ENCODE data around the gene AKR1E2.

Gene AKR1E2

DNA sequence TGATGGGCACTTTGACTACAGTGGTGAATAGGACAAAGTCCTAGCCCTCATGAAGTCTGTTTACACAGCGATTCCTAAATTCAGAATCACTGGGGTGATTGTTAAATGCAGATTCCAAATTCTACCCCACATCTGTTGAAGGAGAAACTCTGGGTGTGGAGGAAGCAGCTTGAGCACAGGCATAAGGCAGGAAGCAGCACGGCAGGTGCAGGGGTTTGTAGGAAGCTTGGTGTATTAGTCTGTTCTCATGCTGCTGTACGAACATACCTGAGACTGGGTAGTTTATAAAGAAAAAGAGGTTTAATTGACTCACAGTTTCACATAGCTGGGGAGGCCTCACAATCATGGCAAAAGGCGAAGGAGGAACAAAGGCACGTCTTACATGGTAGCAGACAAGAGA is 5.1 kb downstream of the AKR1E2 start:
- Histone ChIP-seq H3K27me3 (ENCODE audit: low read length) (no peaks in the 10 kb centered on the region), H3K36me3 (ENCODE audit: low read length) (no peaks in the 10 kb centered on the region), H3K79me2 (ENCODE audit: insufficient read depth, low read length) (no peaks in the 10 kb centered on the region), H3K4me2 (ENCODE audit: low read depth, low read length, poor library complexity, severe bottlenecking) (no peak overlapping the region), H4K20me1 (ENCODE audit: low read depth, low read length) (no peaks in the 10 kb centered on the region), H3K9me3 (ENCODE audit: insufficient read depth, low read length) (no peaks in the 10 kb centered on the region), H3K9me2 (replicated peaks; ENCODE audit: insufficient read depth, low read length) (no peaks in the 10 kb centered on the region), H2AFZ (ENCODE audit: low read depth, low read length, severe bottlenecking) (no peak overlapping the region), H3K27ac (ENCODE audit: low read depth, low read length) (no peak overlapping the region), H3K9ac (ENCODE audit: low read length) (no peak overlapping the region), H3K4me3 (ENCODE audit: insufficient read depth, low read length, poor library complexity, severe bottlenecking) (no peak overlapping the region), H3F3A (ENCODE audit: insufficient read depth) (no peaks in the 10 kb centered on the region)
- TF ChIP-seq, protein P1, sequence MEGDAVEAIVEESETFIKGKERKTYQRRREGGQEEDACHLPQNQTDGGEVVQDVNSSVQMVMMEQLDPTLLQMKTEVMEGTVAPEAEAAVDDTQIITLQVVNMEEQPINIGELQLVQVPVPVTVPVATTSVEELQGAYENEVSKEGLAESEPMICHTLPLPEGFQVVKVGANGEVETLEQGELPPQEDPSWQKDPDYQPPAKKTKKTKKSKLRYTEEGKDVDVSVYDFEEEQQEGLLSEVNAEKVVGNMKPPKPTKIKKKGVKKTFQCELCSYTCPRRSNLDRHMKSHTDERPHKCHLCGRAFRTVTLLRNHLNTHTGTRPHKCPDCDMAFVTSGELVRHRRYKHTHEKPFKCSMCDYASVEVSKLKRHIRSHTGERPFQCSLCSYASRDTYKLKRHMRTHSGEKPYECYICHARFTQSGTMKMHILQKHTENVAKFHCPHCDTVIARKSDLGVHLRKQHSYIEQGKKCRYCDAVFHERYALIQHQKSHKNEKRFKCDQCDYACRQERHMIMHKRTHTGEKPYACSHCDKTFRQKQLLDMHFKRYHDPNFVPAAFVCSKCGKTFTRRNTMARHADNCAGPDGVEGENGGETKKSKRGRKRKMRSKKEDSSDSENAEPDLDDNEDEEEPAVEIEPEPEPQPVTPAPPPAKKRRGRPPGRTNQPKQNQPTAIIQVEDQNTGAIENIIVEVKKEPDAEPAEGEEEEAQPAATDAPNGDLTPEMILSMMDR (IDR thresholded peaks at IDR 0.05; ENCODE audit: insufficient read depth, low read length, poor library complexity, severe bottlenecking), result no peak
- no peak for TF ChIP-seq EZH2phosphoT487 (conservative IDR thresholded peaks at IDR 0.05; ENCODE audit: low read length)

GRCh38 chr10:4833286-4833685 is 7.3 kb downstream of the AKR1E2 start:
- H3K36me3 ChIP-seq (ENCODE audit: low read length), result no peaks in the 10 kb centered on the region
- H3K4me3 ChIP-seq (ENCODE audit: insufficient read depth, low read length, poor library complexity, severe bottlenecking), result no peak overlapping the region
- no peaks in the 10 kb centered on the region for H3K9me2 ChIP-seq (replicated peaks; ENCODE audit: insufficient read depth, low read length)

DNA sequence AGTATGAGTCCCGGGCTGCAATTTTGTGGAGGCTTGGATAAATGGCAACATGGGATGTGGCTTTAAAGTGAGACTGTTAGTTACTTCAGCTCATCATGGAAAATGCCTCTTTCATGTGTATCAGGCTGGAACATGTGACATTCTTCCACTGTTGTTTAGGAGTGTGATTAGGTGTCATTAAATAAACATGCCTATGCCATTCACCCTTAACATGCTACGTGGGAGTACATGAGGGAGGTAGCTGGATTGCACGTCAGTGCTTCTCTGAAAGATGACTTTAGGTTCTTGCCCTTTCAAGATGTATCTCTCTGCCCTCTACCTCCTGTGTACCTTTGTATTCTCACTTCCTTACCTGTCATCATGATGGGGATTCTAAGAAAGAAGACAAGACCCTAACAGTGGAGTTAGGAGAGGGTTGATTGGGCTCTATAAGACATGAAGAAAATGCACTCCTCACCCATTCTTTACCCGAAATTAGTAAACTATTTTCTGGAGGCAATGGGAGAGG is 8.9 kb downstream of the AKR1E2 start:
- H3K79me2 ChIP-seq (ENCODE audit: insufficient read depth, low read length), result no peaks in the 10 kb centered on the region
- H3K4me3 ChIP-seq (ENCODE audit: insufficient read depth, low read length, poor library complexity, severe bottlenecking), result no peak overlapping the region
- H3K36me3 ChIP-seq (ENCODE audit: low read length), result no peaks in the 10 kb centered on the region
- H3F3A ChIP-seq (ENCODE audit: insufficient read depth), result no peaks in the 10 kb centered on the region
- no peak overlapping the region for H3K4me2 ChIP-seq (ENCODE audit: low read depth, low read length, poor library complexity, severe bottlenecking)
- H3K9me2 ChIP-seq (replicated peaks; ENCODE audit: insufficient read depth, low read length), result no peaks in the 10 kb centered on the region
- no peaks in the 10 kb centered on the region for H3K27me3 ChIP-seq (ENCODE audit: low read length)
- H3K9me3 ChIP-seq (ENCODE audit: insufficient read depth, low read length), result no peaks in the 10 kb centered on the region
- no peak overlapping the region for H3K27ac ChIP-seq (ENCODE audit: low read depth, low read length)
- H3K9ac ChIP-seq (ENCODE audit: low read length), result no peak overlapping the region
- TF ChIP-seq EZH2phosphoT487 (conservative IDR thresholded peaks at IDR 0.05; ENCODE audit: low read length), result no peak
- TF ChIP-seq, protein P1 (IDR thresholded peaks at IDR 0.05; ENCODE audit: insufficient read depth, low read length, poor library complexity, severe bottlenecking), result no peak
- no peaks in the 10 kb centered on the region for H4K20me1 ChIP-seq (ENCODE audit: low read depth, low read length)
- no peak overlapping the region for H2AFZ ChIP-seq (ENCODE audit: low read depth, low read length, severe bottlenecking)

More at GRCh38 chr10:4833286-4833685, 7.3 kb downstream of the AKR1E2 start:
- Histone ChIP-seq H3K79me2 (ENCODE audit: insufficient read depth, low read length) (no peaks in the 10 kb centered on the region), H3K27me3 (ENCODE audit: low read length) (no peaks in the 10 kb centered on the region), H2AFZ (ENCODE audit: low read depth, low read length, severe bottlenecking) (no peak overlapping the region), H3K9ac (ENCODE audit: low read length) (no peak overlapping the region), H3K27ac (ENCODE audit: low read depth, low read length) (no peak overlapping the region), H4K20me1 (ENCODE audit: low read depth, low read length) (no peaks in the 10 kb centered on the region), H3K4me2 (ENCODE audit: low read depth, low read length, poor library complexity, severe bottlenecking) (no peak overlapping the region), H3K9me3 (ENCODE audit: insufficient read depth, low read length) (no peaks in the 10 kb centered on the region), H3F3A (ENCODE audit: insufficient read depth) (no peaks in the 10 kb centered on the region)
- TF ChIP-seq, protein P1 (IDR thresholded peaks at IDR 0.05; ENCODE audit: insufficient read depth, low read length, poor library complexity, severe bottlenecking), result no peak
- no peak for TF ChIP-seq EZH2phosphoT487 (conservative IDR thresholded peaks at IDR 0.05; ENCODE audit: low read length)

Data from SU-DHL-6 (cell line).